Tibial nerve (tissue), 3 donors: ENCODE data around the gene PSMD13.

Experiments used
- EP300 ChIP-seq, 2 donors: sonication (generic); formaldehyde crosslinking; IDR thresholded peaks; one replicate each; pipeline ENCODE4 v1.6.1; 2017; ENCODE audit warnings: antibody characterized with exemption in 2 of 2, mild to moderate bottlenecking in 1 of 2
- POLR2A ChIP-seq, 2 donors: fragments of 450-650 bp; IDR thresholded peaks; one replicate each; pipeline ENCODE4 v1.6.1; 2017; ENCODE audit warnings: antibody characterized with exemption in 2 of 2, mild to moderate bottlenecking in 2 of 2, moderate library complexity in 2 of 2

GRCh38 chr11:216081-216974 lies 20.4 kb upstream of the PSMD13 start:
- no peak for TF ChIP-seq POLR2A (IDR thresholded peaks at IDR 0.05)
- TF ChIP-seq EP300 (IDR thresholded peaks at IDR 0.05), result no peak
